Astrocyte (in vitro differentiated cells and primary cell): ENCODE data around the gene HNRNPUL2. TPM values are rescaled to one million over a fixed set of nuclear protein-coding genes. Genes with fewer than 3 reads are reported as not detected.
"Not testable (repeated sequence)": the region's sequence is repeated elsewhere in the genome, so short reads cannot be mapped to it uniquely, and the experiment has no call there.

Source experiments
- DNase-seq: peaks from one replicate; pipeline ENCODE4 v3.0.0-alpha.2; 2010; ENCODE audit warnings: low read depth
- FAIRE-seq: peaks from 2 replicates; lab custom pipeline; 2011; peaks lifted over from hg19 to GRCh38; lab: Jason Lieb, UNC
- H2AFZ ChIP-seq: 2 replicates; pipeline ENCODE4 v1.6.0; 2012; ENCODE audit warnings: low read depth, low read length, inconsistent platforms
- H3K27ac ChIP-seq: 2 replicates; pipeline ENCODE4 v1.5.1; 2011; ENCODE audit warnings: low read depth, low read length, inconsistent platforms
- H3K27me3 ChIP-seq: 2 replicates; pipeline ENCODE4 v1.6.0; 2011; ENCODE audit warnings: low read length, inconsistent platforms; ENCODE audit not compliant: insufficient read depth
- H3K36me3 ChIP-seq: 2 replicates; pipeline ENCODE4 v1.5.1; 2011; ENCODE audit warnings: low read length, inconsistent platforms; ENCODE audit not compliant: insufficient read depth
- H3K4me1 ChIP-seq: 2 replicates; pipeline ENCODE4 v1.5.1; 2011; ENCODE audit warnings: low read length, inconsistent platforms; ENCODE audit not compliant: insufficient read depth
- H3K4me2 ChIP-seq: 2 replicates; pipeline ENCODE4 v1.6.0; 2012; ENCODE audit warnings: low read length, inconsistent platforms
- H3K4me3 ChIP-seq: 2 replicates; pipeline ENCODE4 v1.5.1; 2011; ENCODE audit warnings: low read depth, mild to moderate bottlenecking, low read length, inconsistent platforms; ENCODE audit not compliant: insufficient read depth
- H3K79me2 ChIP-seq: 2 replicates; pipeline ENCODE4 v1.6.0; 2012; ENCODE audit warnings: mild to moderate bottlenecking, low read length, inconsistent platforms; ENCODE audit not compliant: insufficient read depth
- H3K9ac ChIP-seq: 2 replicates; pipeline ENCODE4 v1.6.0; 2012; ENCODE audit warnings: mild to moderate bottlenecking, low read length, inconsistent platforms
- H3K9me3 ChIP-seq: 2 replicates; pipeline ENCODE4 v1.5.1; 2012; ENCODE audit warnings: low read depth, mild to moderate bottlenecking, low read length, inconsistent platforms; ENCODE audit not compliant: insufficient read depth
- H4K20me1 ChIP-seq: 2 replicates; pipeline ENCODE4 v1.6.0; 2012; ENCODE audit warnings: low read length, inconsistent platforms; ENCODE audit not compliant: insufficient read depth
- H3K27ac Mint-ChIP-seq: one replicate; pipeline ENCODE4 v1.8.0; 2021; ENCODE audit warnings: mild to moderate bottlenecking, mixed read lengths; ENCODE audit not compliant: unreplicated experiment
- H3K27me3 Mint-ChIP-seq: one replicate; pipeline ENCODE4 v1.8.0; 2021; ENCODE audit warnings: low read depth, mixed read lengths; ENCODE audit not compliant: unreplicated experiment
- H3K36me3 Mint-ChIP-seq: one replicate; pipeline ENCODE4 v1.8.0; 2021; ENCODE audit warnings: low read depth, mixed read lengths; ENCODE audit not compliant: unreplicated experiment
- H3K4me1 Mint-ChIP-seq: one replicate; pipeline ENCODE4 v1.8.0; 2021; ENCODE audit warnings: low read depth, mixed read lengths; ENCODE audit not compliant: unreplicated experiment
- H3K4me3 Mint-ChIP-seq: one replicate; pipeline ENCODE4 v1.8.0; 2021; ENCODE audit warnings: mild to moderate bottlenecking, moderate library complexity, mixed read lengths; ENCODE audit not compliant: unreplicated experiment
- H3K9me3 Mint-ChIP-seq: one replicate; pipeline ENCODE4 v1.8.0; 2021; ENCODE audit warnings: mild to moderate bottlenecking, mixed read lengths; ENCODE audit not compliant: unreplicated experiment
- EZH2 ChIP-seq: IDR thresholded peaks from 2 replicates; pipeline ENCODE4 v1.6.1; 2012; ENCODE audit warnings: mild to moderate bottlenecking, low read length, inconsistent platforms; ENCODE audit not compliant: insufficient read depth
- total RNA-seq: library from RNA; stranded (reverse); gene quantifications from 2 replicates; pipeline ENCODE4 v1.2.1, GENCODE V29; 2021
- TF ChIP-seq, protein P1 (sequence below): IDR thresholded peaks from 2 replicates; pipeline ENCODE4 v1.5.1; 2011; ENCODE audit warnings: low read depth, mild to moderate bottlenecking, inconsistent platforms, low read length, moderate library complexity; ENCODE audit not compliant: insufficient read depth

Gene HNRNPUL2
- total RNA-seq, 1 donor from 2014 or later, result 40.0 TPM

DNA sequence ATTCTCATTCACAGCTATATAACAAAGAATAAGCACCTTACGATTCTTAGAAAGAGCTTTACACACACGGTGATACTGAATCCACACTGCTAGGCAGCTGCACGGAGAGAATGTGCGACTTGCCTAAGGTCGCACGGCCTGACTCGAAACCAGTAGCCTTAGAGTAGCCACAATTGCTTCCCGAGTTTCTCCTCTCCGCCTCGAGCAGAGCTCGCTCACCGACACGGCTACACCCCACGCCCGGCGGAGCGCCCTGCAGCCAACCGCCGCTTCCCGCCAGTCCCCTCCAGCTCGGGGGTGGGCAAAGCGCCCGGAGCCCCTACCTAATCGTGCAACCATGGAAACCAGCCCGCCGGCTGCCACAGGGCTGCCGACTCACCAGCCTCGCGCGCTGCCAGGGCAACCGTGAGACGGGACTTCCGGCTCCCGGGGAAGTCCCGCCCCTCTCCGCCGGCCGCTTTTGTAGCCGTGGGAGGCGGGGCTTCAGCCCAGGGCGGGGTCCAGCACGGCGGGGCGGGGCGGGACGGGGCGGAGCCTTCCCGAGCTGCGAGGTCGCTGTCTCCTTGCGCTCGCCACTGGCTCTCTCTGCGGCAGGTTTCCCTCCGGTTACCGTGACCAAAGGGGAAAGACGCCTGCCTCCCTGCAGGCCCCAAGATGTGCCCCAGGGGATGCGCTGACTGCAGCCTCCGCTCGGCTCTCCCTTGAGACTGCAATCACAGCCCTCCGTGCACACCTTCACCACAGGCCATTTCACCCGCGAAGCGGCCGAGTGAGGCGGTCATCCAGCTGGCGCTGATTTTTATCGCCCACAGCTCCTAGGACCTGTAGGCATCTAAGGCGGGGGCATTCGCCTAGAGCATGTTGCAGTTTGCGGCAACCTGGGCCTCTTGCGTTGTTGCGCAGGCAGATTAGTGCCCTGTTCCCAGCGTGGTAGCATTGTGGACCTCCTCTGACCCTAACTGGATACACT is 21.1 kb downstream of the HNRNPUL2 start:
- peak overlapping the region; percentile 86 for H3K9ac ChIP-seq
- DNase-seq, result peak; percentile 85
- peak overlapping the region; percentile 94 for H3K4me2 ChIP-seq
- peak overlapping the region; percentile 93 for H3K27ac Mint-ChIP-seq
- no peaks in the 10 kb centered on the region for H4K20me1 ChIP-seq
- peaks cover 15% of the 10 kb centered on the region for H3K36me3 Mint-ChIP-seq
- no peaks in the 10 kb centered on the region for H3K27me3 ChIP-seq
- peak overlapping the region; percentile 87 for H3K4me3 Mint-ChIP-seq
- H3K9me3 ChIP-seq, result no peaks in the 10 kb centered on the region
- H3K79me2 ChIP-seq, result peaks cover 5% of the 10 kb centered on the region
- no peaks in the 10 kb centered on the region for H3K27me3 Mint-ChIP-seq
- H3K27ac ChIP-seq, result peak overlapping the region; percentile 70
- no peak for FAIRE-seq
- H3K4me1 Mint-ChIP-seq, result peaks cover 28% of the 10 kb centered on the region
- no peaks in the 10 kb centered on the region for H3K9me3 Mint-ChIP-seq
- peak overlapping the region; percentile 77 for H3K4me3 ChIP-seq
- H3K4me1 ChIP-seq, result peaks cover 34% of the 10 kb centered on the region
- TF ChIP-seq, protein P1, sequence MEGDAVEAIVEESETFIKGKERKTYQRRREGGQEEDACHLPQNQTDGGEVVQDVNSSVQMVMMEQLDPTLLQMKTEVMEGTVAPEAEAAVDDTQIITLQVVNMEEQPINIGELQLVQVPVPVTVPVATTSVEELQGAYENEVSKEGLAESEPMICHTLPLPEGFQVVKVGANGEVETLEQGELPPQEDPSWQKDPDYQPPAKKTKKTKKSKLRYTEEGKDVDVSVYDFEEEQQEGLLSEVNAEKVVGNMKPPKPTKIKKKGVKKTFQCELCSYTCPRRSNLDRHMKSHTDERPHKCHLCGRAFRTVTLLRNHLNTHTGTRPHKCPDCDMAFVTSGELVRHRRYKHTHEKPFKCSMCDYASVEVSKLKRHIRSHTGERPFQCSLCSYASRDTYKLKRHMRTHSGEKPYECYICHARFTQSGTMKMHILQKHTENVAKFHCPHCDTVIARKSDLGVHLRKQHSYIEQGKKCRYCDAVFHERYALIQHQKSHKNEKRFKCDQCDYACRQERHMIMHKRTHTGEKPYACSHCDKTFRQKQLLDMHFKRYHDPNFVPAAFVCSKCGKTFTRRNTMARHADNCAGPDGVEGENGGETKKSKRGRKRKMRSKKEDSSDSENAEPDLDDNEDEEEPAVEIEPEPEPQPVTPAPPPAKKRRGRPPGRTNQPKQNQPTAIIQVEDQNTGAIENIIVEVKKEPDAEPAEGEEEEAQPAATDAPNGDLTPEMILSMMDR, result no peak
- no peak for TF ChIP-seq EZH2
- H3K36me3 ChIP-seq, result peaks cover 14% of the 10 kb centered on the region
- H2AFZ ChIP-seq, result peak overlapping the region; percentile 50

DNA sequence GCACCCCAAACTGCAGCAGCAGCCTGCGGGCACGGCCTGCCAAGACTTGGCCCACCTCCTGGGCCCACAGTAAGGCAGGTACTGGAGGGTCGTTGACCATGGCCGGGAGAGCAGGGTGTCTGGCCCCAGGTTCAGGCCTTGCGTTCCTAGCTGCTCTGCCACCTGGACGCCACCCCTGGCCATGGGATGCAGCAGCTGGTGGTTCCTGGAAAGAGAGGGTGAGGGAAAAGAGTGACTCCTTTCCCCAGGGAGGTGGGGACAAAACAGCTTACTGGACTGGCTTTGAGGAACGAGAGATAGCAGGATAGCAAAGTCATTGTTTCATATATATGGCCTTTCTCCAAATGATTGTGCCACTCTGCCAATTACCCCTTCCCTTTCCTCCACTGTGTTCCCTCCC is 21.8 kb downstream of the HNRNPUL2 start:
- peaks cover 34% of the 10 kb centered on the region for H3K4me1 ChIP-seq
- H3K9me3 ChIP-seq, result no peaks in the 10 kb centered on the region
- H3K9ac ChIP-seq, result peak overlapping the region; percentile 86
- H3K79me2 ChIP-seq, result peaks cover 5% of the 10 kb centered on the region
- peak overlapping the region; percentile 94 for H3K4me2 ChIP-seq
- H3K27ac Mint-ChIP-seq, result peak overlapping the region; percentile 89
- H3K36me3 ChIP-seq, result peaks cover 13% of the 10 kb centered on the region
- H3K27me3 ChIP-seq, result no peaks in the 10 kb centered on the region
- peaks cover 28% of the 10 kb centered on the region for H3K4me1 Mint-ChIP-seq
- H2AFZ ChIP-seq, result peak overlapping the region; percentile 50
- DNase-seq (no peak), FAIRE-seq (no peak)
- H4K20me1 ChIP-seq, result no peaks in the 10 kb centered on the region
- peak overlapping the region; percentile 70 for H3K27ac ChIP-seq
- H3K27me3 Mint-ChIP-seq, result no peaks in the 10 kb centered on the region
- TF ChIP-seq EZH2, result no peak
- TF ChIP-seq, protein P1, result no peak
- H3K4me3 Mint-ChIP-seq, result peak overlapping the region; percentile 87
- H3K36me3 Mint-ChIP-seq, result peaks cover 11% of the 10 kb centered on the region
- H3K9me3 Mint-ChIP-seq, result no peaks in the 10 kb centered on the region
- peak overlapping the region; percentile 77 for H3K4me3 ChIP-seq

DNA sequence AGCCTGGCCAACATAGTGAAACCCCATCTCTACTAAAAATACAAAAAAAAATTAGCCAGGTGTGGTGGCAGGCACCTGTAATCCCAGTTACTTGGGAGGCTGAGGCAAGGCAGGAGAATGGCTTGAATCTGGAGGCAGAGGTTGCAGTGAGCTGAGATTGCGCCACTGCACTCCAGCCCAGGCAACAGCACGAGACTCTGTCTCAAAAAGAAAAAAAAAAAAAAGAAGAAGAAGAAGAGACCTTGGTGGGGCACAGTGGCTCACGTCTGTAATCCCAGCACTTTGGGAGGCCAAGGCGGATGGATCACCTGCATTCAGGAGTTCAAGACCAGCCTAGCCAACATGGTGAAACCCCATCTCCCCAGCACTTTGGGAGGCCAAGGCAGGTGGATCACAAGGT is 23.3 kb downstream of the HNRNPUL2 start:
- not testable (repeated sequence) for H3K4me3 ChIP-seq, H3K9ac ChIP-seq, H3K4me2 ChIP-seq, H4K20me1 ChIP-seq, DNase-seq, H3K4me3 Mint-ChIP-seq, H3K9me3 ChIP-seq, H3K27ac ChIP-seq, H2AFZ ChIP-seq, H3K27ac Mint-ChIP-seq, H3K9me3 Mint-ChIP-seq, FAIRE-seq, H3K27me3 ChIP-seq, H3K27me3 Mint-ChIP-seq, H3K36me3 Mint-ChIP-seq, H3K79me2 ChIP-seq
- H3K4me1 Mint-ChIP-seq, result peaks cover 24% of the 10 kb centered on the region
- H3K36me3 ChIP-seq, result peaks cover 10% of the 10 kb centered on the region
- H3K4me1 ChIP-seq, result peaks cover 23% of the 10 kb centered on the region
